GM21529 (cell line): ENCODE results near the gene SCUBE2.

ENCODE experiments used
- ATAC-seq: cut with Tn5 transposase; IDR thresholded peaks from one replicate; pipeline ENCODE4 v1.9.1; 2021; ENCODE audit not compliant: unreplicated experiment

The SCUBE2 gene

GRCh38 chr11:9047964-9048523 is 43.4 kb downstream of the SCUBE2 start:
- ATAC-seq: no peak

- no peak for ATAC-seq
Measured at GRCh38 chr11:9046481-9046880, 44.9 kb downstream of the SCUBE2 start.

- no peak for ATAC-seq
Measured at GRCh38 chr11:9042488-9042887, 48.9 kb downstream of the SCUBE2 start.

GRCh38 chr11:9041747-9042146 is 49.7 kb downstream of the SCUBE2 start:
- ATAC-seq: no peak

GRCh38 chr11:9040410-9040809 is 51.0 kb downstream of the SCUBE2 start:
- ATAC-seq: no peak

DNA sequence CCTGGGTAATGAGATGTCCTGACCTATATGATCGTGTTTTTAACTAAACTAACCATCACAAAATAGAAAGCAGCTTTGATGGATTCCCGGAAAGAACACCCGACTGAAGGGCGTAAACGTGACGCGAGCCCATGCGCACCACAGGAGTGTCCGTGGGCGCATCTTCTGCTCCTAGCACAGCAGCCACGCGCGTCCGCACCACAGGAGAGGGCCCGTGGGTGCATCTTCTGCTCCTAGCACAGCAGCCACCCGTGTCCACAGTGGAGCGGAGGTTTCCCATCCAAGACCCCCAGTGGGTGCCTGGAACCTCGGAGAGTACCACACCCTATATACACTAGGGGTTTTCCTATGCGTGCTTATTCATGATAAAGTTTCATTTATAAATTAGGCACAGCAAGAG is 51.5 kb downstream of the SCUBE2 start:
- no peak for ATAC-seq

GRCh38 chr11:9039198-9039597 is 52.2 kb downstream of the SCUBE2 start:
- ATAC-seq: no peak

DNA sequence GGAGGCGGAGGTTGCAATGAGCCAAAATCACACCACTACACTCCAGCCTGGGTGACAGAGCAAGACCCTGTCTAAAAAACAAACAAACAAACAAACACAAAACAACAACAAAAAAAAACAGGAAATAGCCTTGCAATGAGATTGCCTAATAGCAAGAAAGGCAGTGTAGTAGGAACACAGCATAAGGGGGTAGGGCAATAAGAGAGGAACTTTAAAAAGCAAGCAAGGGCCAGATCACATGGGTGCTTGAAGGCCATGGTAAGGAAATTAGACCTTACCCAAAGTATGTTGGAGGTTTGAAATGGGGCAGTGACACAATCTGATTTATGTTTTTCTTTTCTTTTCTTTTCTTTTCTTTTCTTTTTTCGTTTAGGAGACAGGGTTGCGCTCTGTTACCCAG is 52.9 kb downstream of the SCUBE2 start:
- no peak for ATAC-seq

DNA sequence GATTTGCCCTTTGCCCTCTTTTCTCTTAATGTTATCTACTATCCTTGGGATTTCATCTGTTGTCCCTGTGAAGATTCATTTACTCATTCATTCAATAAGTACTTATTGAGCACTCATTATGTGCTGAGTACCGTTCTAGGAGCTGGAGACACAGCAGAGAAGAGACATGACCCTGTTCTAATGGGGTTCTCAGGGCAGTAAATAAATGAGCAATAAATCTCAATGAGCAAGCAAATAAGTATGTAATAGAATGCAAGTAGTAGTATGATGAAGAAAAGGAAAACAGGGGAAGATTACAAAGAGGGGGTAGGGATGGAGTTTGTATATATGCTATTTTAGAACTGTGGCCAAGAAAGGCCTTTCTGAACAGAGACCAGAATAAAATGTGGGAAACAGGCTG is 53.4 kb downstream of the SCUBE2 start:
- ATAC-seq: no peak

DNA sequence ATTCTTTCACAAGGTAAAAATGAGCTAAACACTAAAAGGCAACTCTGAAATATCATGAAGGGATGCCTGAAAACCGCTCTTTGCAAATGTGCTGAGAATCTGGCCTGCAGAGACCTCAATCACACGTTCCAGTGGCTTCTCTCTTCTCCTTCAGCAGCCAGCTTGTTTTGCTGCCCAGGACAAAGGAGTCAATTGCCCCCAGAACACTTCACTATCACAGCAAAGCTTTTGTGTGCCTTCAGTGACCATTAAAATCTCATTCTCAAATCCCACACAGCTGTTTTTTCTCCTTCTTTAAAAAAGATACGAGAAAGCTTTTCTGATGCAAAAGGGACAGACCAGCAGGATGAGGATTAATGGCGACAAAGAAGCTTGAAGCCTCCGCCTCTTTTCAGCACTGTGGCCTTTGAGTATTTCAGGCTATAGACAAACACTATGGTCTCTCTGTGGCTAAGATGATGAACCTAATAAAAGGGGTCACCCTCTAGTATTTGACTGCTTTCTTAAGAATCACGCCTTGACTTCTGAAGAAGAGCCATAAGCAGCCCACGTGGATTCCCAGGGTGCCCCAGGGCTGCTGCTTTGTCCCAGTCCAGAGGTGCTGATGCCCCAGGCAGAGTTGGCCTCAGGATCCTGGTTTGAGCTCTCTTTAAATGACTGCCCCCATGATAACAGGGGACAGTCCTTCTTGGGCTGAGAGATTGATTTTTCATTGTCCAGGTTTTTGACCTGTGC is 54.2 kb downstream of the SCUBE2 start:
- no peak for ATAC-seq

- ATAC-seq: no peak
Measured at GRCh38 chr11:9030601-9031000, 60.8 kb downstream of the SCUBE2 start.

- ATAC-seq: no peak
Measured at GRCh38 chr11:9029422-9029821, 62.0 kb downstream of the SCUBE2 start.

DNA sequence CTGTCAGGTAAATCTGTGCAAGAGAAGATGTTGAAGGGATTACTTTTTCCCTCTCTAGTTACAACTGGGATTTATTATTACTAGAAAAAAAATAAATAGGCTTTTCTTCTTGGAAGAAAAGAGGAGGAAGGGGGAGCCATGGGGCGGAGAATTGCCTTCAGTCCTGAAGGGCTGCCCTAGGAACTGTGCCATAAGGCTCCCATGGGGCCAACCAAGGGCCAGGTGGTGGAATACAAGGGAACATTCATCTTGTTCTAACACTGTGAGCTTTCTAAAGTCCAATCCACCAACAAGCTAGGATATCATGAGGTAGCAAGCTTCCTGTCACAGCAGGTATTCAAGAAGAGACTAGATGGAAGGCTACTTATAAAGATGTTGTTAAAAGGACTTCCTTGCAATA is 62.8 kb downstream of the SCUBE2 start:
- no peak for ATAC-seq

DNA sequence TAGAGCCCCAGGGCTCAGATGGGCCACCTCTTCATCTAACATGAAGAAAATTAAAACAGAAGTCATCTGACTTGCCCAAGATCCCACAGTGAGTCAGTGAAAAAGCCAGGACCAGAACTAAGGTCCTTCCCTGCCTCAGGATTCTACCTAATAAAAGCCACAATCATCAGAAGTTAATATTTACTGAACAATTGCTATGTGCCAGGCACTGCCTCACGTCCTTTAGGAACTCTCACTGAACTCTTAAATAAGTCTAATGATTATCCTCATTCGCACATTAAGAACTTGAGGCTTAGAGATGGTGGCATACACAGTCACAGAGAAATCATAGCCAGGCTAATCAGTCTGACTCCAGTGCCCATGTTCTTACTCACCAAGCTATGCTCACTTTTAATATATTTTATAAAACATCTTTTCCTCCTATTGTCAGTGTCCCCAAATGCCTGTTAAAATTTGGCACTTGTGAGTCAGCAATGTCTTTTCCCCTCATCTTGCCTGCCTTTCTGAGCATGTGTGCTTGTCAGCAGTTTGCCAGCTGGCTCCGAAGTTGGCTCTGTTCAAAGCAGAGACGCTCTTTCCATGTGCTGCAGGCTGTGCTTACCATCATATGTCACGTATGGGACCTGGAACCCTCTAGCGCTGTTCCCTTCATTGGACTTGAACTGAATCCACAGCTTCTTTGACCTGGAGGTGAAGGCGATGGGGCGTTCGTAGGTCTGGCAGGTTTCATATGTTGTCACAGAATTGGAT is 66.1 kb downstream of the SCUBE2 start:
- ATAC-seq: no peak

DNA sequence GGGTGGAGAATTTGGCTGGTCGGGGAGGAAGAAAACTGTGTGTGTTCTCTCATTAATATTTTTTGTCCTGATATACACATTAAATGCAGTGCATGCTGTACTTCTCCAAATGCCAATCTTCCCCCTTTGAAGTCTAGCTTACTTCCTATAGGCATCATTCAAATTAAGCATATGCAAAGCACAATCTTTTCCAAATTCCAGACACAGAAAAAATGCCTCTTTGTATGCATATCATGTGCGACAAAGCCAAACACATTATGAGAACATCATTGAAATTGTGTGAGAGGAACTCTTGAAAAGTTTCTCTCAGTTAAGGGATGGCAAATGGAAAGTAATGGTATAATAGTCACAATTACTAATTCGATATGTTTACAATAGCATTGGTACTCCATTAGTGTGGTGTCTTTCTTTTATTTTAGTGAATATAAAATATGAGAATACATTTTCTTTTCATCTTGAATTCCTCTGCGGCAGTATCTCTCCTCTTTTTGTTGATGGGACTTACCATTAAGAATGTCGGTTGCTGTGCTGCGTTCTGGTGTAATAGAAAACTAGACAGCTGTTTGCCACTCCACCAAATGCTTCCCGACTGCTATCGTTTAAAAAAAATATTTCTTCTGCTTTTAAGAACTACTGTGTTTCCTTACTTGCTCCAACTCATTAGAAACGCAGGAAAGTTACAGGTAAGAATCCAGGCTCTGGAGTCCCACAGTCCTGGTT is 68.3 kb downstream of the SCUBE2 start:
- no peak for ATAC-seq

- ATAC-seq: no peak
Measured at GRCh38 chr11:9020916-9021315, 70.5 kb downstream of the SCUBE2 start.

- no peak for ATAC-seq
Measured at GRCh38 chr11:9019861-9020260, 71.5 kb downstream of the SCUBE2 start.

- ATAC-seq: no peak
Measured at GRCh38 chr11:9017773-9018172, 73.6 kb downstream of the SCUBE2 start.

GRCh38 chr11:9016916-9017642 is 74.3 kb downstream of the SCUBE2 start:
- no peak for ATAC-seq

GRCh38 chr11:9015677-9016076 is 75.7 kb downstream of the SCUBE2 start:
- peak; percentile 73 for ATAC-seq

GRCh38 chr11:9014826-9015225 is 76.6 kb downstream of the SCUBE2 start:
- ATAC-seq: no peak
